NCI-H2107 treated with DMSO at 0.1 percent for 48 hours (cell line): ENCODE data around the gene COLQ.
"Not testable (repeated sequence)": the region's sequence is repeated elsewhere in the genome, so short reads cannot be mapped to it uniquely, and the experiment has no call there.

Experiments
- DNase-seq: peaks from one replicate; lab custom pipeline; 2025; ENCODE audit not compliant: unreplicated experiment; lab: John Stamatoyannopoulos, UW

Gene COLQ

GRCh38 chr3:15458212-15458780 lies 63.2 kb downstream of the COLQ start:
- no peak for DNase-seq

- DNase-seq: not testable (repeated sequence)
Measured at GRCh38 chr3:15456915-15457314, 64.6 kb downstream of the COLQ start.

- no peak for DNase-seq
Measured at GRCh38 chr3:15456321-15456720, 65.2 kb downstream of the COLQ start.

- no peak for DNase-seq
Measured at GRCh38 chr3:15455756-15456155, 65.8 kb downstream of the COLQ start.

GRCh38 chr3:15454965-15455364 lies 66.5 kb downstream of the COLQ start:
- no peak for DNase-seq

- DNase-seq: no peak
Measured at GRCh38 chr3:15453991-15454625, 67.4 kb downstream of the COLQ start.

- no peak for DNase-seq
Measured at GRCh38 chr3:15453501-15453900, 68.0 kb downstream of the COLQ start.

- DNase-seq: no peak
Measured at GRCh38 chr3:15452961-15453360, 68.5 kb downstream of the COLQ start.

- no peak for DNase-seq
Measured at GRCh38 chr3:15452156-15452555, 69.3 kb downstream of the COLQ start.

GRCh38 chr3:15451216-15452113 lies 70.0 kb downstream of the COLQ start:
- DNase-seq: no peak

- DNase-seq: no peak
Measured at GRCh38 chr3:15450438-15451215, 70.9 kb downstream of the COLQ start.

- no peak for DNase-seq
Measured at GRCh38 chr3:15449489-15450224, 71.8 kb downstream of the COLQ start.

- DNase-seq: no peak
Measured at GRCh38 chr3:15443826-15444524, 77.5 kb downstream of the COLQ start.

GRCh38 chr3:15440891-15441290 lies 80.6 kb downstream of the COLQ start:
- no peak for DNase-seq

- no peak for DNase-seq
Measured at GRCh38 chr3:15439476-15439875, 82.0 kb downstream of the COLQ start.

- DNase-seq: no peak
Measured at GRCh38 chr3:15438983-15439382, 82.5 kb downstream of the COLQ start.

GRCh38 chr3:15436246-15436645 lies 85.3 kb downstream of the COLQ start:
- no peak for DNase-seq

GRCh38 chr3:15434756-15435155 lies 86.8 kb downstream of the COLQ start:
- no peak for DNase-seq

GRCh38 chr3:15433531-15433930 lies 88.0 kb downstream of the COLQ start:
- DNase-seq: no peak

- DNase-seq: no peak
Measured at GRCh38 chr3:15431256-15431837, 90.2 kb downstream of the COLQ start.
